HG03159 (cell line): ENCODE data around the gene WDR37.

ENCODE experiments used
- ATAC-seq: cut with Tn5 transposase; IDR thresholded peaks from one replicate; pipeline ENCODE4 v1.9.1; 2021; ENCODE audit warnings: mild to moderate bottlenecking, moderate library complexity; ENCODE audit not compliant: unreplicated experiment

Gene WDR37

DNA sequence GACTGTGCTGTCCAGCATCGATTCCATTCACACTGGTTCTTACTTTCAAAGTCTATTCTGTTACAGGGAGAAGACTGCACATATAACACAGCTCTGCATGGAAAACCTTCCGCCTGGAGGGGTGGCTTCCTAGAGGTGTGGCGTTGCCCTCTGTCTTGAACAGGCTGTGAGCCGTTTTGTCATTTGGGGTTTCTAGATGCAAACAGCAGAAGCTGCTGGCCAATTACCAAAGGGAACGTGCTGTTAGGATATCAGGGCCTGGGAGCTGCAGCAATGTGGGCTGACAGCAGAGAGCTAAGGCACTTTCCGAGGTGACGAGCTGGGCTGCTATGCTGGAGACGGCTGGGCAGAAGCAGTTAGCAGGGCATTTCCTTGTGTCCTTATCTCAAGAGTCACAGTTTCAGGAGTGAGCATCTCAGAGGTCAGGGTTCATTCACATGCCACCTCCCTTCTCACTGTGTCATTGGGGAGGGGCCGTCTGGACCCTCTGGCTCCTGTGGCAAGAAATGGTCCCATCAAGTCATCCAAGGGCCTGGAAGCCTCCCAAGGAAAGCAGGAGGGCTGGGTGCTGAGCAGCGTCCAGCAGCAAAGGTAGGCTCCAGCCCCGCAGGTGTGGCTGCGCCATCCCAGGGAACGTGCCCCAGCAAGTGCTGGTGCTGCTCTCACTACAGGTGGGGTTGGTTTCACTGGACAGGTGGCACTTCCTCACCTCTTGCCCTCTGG is 106.5 kb downstream of the WDR37 start:
- ATAC-seq, result no peak

DNA sequence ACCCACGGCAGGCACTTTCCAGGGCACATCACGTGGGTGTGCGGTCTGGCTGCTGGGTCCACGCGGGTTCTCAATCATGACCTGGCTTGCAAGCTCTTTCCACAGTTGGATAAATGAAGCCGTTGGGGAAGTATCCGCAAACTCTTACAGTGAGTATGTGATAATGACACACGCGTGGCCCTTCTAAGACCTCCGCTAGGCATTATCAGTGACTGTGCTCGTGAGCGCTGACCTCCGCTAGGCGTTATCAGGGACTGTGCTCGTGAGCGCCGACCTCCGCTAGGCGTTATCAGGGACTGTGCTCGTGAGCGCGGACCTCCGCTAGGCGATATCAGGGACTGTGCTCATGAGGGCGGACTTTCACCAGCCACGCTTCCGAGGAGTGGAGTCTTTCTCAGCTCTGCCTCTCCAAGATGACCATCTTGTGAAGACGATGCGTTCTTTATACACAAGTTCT is 107.0 kb downstream of the WDR37 start:
- ATAC-seq, result no peak

DNA sequence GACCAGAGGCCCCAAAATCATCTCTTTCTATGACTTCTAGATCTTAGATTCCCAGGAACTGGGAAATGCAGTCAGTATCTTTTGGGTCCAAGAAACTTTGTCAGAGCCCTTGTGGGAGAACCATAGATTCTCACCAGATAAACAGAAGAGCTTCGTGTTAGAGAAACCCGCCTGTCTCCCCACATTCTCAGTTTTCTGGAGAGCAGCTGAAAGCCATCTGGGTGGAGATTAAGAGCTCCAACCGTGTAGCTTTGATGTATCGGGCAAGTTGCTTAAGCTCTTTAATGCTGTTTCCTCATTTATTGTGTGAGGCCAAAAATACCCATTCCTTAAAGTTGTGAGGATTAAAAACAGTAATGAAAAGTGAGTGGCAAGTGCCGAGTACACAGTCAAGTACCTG is 107.6 kb downstream of the WDR37 start:
- no peak for ATAC-seq

DNA sequence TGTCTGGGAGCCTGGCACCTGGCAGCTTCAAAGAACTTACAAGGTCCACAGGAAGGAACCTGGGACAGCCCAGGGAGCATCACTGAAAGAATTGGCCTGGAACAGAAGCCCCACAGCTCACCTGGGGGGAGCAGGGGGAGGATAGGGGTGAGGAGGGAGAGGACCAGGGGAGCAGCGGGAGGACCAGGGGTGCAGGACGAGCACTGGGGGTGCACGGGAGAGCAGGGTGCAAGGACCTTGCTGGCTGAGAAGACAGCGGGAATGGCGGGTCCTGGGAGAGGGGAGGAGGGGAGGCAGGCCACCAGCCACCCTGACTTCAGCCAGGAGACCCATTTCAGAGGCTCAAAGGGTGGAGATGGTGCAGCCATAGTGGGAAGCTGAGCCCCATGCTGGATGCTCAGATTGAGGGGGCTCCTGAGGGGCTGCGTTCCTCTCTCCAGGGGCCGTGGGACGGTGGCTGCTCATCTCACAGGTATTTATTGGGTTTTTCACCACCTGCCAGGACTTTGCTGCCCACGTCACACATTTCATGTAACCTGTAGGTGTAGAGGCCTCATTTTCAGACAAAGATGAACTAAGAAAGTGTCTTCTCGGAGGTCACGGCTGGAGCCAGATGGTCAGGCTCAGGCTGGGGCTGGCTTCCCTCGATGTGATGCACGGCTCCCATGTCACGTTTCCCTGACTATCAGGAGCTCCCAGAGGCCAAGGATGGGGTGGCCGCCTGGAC is 110.1 kb downstream of the WDR37 start:
- no peak for ATAC-seq

DNA sequence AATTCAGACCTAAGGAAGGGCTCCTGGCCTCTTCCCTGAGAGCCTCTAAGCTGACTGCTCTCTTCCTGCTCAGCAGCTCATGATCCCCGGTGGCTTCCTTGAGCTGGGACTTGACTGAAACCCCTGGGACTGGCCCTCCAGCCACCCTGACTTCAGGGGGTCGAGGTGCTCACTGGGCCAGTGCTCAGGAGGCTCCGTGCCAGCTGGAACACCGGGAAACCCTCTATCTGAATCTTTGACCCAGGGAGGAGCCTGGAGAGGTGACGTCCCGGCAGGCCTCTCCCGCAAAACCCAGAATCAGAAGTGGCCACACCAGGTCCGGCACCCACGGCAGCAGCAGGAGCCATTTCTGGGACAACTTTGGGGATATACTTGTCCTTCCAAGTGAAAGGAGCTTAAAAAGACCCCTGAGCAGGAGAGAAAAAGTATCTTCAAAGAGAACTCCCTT is 110.7 kb downstream of the WDR37 start:
- ATAC-seq, result no peak

DNA sequence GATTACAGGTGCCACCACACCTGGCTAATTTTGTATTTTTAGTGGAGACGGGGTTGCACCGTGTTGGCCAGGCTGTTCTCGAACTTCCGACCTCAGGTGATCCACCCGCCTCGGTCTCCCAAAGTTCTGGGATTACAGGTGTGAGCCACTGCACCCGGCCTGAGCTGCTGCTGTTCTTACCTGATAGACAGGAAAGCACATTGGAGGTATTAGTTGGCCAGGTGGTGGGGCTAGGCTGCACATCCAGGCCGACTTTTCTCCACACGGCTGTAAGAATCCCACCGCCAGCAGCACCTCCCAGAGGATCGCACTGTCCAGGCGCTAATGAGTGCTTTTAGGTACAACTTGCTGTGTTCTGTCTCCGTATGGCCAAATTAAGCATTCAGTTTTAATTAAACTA is 112.6 kb downstream of the WDR37 start:
- ATAC-seq, result no peak

DNA sequence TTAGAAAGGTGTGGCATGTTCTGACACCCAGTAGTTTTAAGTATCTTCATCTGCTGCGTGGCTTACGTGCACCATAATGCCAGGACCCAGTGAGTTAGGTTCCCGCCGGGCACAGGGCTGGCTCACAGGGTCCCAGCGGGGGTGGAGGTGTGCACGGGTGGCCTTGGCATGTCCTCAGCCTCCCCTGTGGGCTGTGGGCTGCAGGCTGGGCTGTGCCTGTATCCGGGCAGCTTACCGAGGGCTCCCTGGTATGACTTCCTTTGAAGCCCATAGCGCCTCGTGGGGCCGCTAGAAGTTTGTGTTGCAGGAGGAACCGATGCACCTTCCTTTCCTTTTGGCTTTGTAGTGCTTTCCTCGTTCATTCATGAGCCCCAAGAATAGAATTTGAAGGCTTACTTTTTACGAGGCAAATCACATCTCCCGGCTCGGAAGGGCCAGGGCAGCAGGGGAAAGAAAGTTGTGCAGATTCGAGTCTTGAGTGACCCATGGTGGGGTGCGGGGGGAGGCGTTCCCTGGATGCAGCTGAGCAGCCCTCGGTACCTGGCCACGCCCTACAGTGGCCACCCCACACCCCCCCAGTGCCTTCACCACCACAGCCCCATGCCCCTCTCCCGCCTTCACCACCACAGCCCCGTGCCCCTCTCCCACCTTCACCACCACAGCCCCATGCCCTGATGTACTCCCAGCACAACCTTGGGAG is 113.2 kb downstream of the WDR37 start:
- no peak for ATAC-seq

DNA sequence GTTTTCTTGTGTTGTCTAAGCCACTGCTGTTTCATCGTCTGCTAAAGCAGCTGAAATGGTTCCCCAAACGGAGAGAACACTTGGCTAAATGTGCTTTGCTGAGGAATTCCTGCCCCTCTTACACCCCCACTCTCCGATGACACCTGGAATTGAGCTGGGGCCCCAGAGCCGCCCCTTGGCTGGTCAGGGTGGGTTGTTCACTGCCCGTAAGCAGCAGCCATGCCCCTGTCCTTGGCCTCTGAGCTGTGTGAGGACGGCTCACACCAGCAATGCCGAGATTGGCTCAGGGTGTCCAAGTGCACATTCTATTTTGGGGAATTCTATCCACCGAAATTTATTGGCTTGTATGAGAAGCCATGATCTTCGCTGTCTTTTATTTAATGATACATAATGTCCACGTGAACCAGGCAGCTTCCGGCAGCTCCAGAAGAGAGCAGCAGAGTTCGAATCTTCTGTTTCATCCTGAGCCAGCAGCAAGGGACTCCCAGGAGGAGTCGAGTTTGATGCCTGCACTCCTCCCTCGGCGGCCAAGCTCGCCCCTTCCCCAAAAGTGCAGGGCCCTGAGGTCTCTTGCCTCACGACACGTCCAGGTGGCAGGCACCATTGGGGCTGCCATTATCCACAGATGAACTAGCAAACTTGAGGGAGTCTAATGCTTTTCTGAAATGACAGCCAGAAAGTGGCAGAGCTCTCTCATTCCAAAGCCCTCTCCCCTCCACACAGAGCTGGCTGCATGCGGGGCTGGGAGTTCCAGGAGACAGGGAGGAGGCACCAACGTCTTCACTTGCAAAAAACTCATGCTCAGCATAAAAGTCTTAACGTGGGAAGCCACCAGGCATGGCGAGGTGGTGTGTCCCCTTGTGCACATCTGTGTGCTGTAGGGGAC is 114.0 kb downstream of the WDR37 start:
- no peak for ATAC-seq

DNA sequence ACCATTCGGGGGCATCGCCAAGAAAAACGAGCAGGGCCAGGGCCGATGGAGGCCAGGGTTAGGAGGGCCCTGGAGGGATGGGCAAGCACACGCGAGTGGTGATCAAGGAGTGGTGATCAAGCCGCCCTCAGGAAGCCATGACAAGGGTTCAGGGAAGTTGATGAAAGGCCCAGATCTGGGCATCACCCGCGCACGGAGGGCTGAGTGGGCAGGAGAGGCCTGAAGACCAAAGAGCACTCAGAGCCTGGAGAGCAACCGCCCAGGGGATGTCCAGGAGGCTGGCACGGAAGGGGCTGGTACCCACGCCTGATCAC is 114.6 kb downstream of the WDR37 start:
- no peak for ATAC-seq

DNA sequence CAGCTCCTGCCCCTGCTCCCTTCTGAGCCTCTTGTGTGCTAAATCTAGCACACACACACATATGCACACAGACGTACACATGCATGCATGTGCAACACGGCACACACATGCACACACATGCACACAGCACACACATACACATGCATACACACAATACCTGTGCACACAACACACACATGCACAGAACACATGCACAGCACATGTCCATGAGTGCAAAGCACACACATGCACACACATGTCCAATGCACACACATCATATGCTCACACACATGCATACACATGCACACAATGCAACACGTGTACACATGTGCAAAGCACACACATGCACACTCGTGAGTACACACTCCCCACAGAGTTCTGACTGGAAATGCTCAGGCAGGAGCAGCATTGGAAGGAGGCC is 115.0 kb downstream of the WDR37 start:
- ATAC-seq, result no peak

DNA sequence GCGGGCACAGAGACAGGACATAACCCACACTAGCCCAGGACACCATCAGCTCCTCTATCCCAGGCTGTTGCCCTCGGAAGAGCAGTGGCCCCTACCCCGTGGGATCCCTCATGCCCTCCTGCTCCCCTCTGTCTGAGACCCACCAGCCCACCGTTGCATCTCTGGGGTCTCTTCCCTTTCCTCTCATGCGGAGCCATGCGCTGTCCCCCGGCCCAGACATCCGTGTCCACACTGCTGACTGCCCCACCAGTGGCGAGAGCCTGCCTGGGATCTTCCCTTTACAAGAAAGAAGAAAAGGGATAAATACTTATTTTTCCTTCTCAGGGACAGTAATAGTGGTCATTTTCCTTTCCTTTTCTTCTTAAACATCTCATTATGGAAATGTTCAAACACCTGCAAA is 115.4 kb downstream of the WDR37 start:
- no peak for ATAC-seq

DNA sequence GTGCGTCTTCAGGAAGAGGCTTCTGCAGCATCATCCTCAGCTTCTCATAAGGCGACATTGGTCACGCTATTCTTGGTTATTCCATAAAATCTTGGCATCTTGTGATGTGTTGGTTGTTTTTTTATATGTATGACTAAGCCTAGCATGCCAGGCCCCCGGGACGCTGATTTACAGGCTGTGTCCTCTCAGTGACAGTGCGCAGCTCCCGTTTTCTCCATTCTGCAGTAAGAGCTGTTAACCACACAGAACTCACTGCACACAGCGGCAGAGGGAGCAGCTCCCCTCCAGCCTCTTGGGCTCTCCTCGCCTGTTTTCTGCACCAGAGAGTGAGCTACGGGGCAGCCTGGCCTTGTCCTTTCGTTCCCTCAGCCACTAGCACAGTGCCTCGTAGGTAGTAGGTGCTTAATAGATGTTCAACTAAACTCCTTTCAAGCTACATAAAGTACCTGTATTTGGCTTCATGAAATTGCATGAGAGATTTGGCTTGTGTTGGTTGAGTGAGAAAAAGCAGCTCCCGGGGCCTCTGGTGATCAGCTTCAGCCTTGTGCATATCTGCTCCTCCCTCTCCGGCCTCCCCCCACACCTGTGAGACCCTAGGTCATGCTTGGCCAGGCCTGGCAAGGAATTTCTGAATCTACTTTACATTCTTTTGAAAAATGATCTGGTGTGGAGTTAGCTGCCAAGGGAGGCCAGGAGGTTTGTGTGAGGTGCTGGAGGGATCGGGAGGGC is 116.2 kb downstream of the WDR37 start:
- no peak for ATAC-seq

DNA sequence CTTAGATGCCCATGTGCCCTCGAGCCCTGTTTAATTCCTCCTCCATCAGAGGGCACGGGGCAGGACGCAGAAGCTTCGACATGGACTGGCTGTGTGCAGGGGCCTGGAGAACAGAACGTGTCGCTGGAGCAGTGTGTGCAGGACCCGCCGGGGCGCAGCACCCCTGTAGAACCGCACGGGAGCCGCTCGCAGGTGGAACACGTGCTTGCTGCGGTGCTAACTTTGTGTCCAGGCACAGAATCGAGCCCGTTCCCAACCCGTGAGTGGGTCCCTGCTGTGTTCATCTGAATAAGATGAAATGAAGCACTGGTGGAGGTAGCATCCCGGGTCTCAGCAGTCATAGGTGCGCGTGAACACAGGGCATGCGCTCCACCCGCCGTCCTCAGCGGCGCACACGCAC is 116.9 kb downstream of the WDR37 start:
- no peak for ATAC-seq

DNA sequence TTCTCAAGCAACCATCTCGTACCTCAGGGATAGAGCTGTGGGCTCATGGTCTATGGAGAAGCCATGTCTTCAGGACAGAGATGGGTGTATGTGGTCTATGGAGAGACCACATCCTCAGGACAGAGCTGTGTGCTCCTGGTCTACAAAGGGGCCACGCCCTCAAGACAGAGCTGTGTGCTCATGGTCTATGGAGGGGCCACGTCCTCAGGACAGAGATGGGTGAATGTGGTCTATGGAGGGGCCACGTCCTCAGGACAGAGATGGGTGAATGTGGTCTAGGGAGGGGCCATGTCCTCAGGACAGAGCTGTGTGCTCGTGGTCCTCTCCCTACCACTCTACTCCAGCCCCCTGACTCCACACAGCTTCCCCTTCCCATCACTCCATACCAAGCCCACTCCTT is 117.8 kb downstream of the WDR37 start:
- ATAC-seq, result no peak

DNA sequence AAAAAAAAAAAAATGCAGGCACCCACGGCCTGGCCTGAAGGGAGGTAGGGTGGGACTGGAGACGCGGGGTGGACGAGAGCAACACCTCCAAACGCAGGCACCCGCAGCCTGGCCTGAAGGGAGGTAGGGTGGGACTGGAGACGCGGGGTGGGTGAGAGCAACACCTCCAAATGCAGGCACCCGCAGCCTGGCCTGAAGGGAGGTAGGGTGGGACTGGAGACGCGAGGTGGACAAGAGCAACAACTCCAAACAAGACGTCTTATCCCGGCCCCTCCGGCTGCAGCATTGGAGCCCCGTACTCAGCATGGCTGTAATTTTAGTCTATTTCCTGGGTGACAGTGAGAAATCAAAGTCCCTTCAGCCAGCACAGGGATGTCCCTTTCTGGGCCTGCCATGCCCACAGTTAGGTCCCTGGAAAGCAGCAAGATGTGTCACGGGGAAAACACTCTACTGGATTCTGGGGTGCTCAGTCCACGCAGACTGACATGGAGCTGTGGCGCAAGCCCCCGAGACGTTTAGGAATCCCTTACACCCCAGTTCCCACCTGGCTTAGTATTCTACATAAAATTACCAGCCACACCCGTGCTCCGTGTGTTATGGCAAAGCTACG is 119.9 kb downstream of the WDR37 start:
- no peak for ATAC-seq

DNA sequence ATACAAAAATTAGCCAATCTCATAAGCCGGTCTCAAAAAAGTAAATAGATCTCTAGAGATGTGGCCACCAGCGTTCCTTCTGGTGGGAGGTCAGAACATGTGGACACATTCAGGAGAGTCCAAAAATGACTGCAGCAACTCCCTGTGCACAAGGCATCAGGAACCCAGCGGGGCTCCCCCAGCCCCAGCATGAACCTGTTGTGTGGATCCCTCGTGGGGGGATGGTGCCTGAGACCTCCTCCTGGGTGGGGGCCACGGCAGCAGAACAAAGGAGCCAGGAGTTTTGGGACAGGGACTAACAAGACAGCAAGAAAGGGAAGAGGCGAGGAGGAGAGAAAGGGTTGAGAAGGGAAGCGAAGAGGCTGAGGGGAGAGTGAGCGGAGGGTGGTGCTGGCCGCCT is 121.8 kb downstream of the WDR37 start:
- ATAC-seq, result no peak

DNA sequence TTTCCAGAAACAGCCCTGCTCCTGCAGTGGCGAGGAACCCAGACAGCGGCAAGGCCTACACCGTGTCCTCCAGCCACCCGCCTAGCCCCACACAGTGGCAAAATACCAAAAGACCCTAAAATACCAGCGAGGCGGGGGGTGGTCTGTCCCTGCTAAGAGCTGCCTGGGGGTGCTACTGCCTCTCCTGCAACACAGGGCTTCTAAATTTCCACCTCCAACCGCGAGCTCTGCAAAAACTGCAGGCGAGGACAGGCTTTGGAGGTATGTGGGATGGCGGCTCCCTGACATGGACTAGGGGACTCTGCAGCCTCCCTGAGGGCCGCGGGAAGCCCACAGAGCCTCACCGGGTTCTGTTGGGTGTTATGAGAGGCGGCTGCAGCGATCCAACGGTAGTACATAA is 122.3 kb downstream of the WDR37 start:
- no peak for ATAC-seq

DNA sequence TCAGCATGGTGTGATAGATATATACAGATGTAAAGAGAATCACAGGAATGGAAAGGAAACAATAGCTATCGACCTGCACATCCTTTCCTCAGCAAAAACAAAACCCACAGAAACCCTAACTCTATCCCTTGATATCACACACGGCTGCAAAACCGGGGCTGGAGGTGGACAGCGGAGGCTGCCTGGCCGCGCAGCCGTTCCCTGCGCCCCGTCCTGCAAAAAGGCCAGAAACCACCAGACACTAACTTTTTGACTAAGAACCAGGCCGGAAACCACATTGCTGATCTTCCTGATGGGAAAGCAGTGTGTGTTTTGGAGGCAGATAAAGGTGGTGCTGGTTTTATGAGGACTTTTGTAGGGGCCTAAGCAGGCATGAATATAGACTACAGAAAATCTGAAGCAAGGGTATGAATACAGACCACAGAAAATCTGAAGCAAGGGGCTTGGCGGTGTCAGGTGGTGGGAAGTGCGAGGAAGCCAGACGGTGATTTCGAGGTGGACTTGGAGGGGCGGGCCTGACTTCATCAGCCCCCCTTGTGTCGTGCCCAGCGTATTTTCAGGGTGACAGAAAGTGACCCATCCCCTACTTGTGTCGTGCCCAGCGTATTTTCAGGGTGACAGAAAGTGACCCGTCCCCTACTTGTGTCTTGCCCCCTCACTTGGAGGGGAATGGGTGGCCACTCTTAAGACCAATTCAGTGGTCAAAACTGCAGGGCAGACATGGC is 123.3 kb downstream of the WDR37 start:
- ATAC-seq, result no peak

DNA sequence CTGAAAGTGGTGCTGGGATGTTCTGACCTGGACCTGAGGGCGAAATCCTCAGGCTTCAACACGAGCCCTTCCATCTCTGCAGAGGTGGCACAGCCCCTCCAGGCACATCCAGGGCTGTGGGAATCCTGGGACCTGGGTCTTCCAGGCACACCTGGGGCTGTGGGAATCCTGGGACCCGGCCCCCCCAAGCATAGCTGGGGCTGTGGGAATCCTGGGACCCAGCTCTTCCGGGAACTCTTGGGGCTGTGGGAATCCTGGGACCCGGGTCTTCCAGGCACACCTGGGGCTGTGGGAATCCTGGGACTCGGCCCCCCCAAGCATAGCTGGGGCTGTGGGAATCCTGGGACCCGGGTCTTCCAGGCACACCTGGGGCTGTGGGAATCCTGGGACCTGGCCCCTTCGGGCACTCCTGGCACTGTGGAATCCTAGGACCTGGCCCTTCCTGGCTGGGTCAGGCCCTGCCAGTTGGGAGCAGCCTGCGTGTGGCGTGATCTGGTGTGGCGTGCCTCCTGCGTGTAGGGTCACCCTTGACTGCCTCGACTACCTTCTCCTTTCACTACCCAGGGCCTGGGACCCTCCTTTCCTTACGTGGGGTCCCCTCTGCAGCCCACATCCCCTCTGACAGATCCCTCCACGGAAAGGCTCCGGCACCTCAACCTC is 124.0 kb downstream of the WDR37 start:
- ATAC-seq, result no peak
